Ecto neural progenitor cell (in vitro differentiated cells): ENCODE data around the gene FOXL2NB.
"Not testable (repeated sequence)": the region's sequence is repeated elsewhere in the genome, so short reads cannot be mapped to it uniquely, and the experiment has no call there.

Experiments
- DNase-seq: peaks from one replicate; pipeline ENCODE4 v3.0.0-alpha.2; 2018; ENCODE audit warnings: low spot score

Gene FOXL2NB

DNA sequence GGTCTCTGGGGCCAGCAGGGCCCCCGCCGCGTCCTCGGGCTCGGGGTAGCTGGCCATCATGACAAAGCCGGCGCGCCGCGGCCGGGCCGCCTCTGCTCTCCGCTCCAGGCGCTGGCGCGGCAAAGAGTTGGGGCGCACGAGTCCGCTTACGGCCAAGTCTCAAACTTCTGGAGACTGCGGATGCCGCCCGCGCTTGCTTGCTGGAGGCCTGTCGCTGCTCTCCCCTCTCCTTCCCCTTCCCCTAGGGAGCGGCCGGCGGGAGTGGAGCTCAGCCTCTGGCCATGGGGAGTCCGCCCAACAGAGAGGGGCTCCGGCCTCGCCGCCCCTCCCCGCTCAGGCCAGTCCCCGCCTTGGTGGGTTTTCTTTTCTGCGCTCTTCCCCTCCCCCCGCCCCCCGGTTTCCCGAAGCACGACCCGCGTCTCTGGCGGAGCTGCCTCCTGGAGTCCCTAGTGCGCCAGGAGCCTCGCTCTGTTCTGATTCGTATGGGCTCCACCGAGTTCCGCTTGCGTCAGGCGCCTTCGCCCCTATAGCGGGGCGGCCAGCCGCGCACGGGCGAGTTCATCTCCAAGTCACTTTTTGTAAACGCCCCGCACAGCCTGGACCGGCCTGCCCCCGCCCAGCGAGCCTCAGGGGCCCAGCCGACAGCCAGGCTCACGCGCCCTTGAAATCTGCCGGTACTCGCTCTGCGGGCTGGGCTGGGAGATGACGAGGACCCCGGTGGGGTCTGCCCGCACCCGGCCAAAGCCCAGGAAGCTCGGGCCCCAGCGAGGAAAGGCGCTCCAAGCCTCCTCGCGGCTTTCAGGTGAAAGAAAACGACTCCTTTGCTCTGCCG lies at the start of gene FOXL2NB, which contains the start of gene FOXL2:
Gene FOXL2NB, plus strand, starts transcription at position 555 of the 832 bp plus-strand sequence. Its CDS starts 148 bp downstream, at position 703.
Gene FOXL2, minus strand, starts transcription at position 475 of the 832 bp plus-strand sequence. Its CDS starts 415 bp downstream, at position 60.
- peak; percentile 71 for DNase-seq

DNA sequence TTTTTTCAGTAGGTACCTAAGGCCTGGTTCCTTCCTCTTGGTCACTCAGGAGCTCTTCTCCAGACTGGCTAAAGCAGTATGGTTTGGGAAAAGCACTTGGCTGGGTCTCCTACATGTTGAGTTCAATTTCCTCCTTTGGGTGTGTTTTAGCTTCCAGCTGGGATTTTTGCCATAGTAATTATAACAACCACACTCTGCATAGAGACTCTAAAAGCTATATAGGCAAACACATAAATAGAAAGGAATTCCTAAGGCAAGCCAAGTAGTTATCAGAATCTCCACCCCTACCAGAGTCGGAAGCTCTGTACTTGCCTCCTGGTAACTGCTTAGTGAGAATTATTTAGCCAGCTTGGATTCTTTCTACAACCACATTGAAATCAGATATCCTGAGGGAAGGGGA lies 48.7 kb upstream of the FOXL2NB start:
- DNase-seq, result no peak

DNA sequence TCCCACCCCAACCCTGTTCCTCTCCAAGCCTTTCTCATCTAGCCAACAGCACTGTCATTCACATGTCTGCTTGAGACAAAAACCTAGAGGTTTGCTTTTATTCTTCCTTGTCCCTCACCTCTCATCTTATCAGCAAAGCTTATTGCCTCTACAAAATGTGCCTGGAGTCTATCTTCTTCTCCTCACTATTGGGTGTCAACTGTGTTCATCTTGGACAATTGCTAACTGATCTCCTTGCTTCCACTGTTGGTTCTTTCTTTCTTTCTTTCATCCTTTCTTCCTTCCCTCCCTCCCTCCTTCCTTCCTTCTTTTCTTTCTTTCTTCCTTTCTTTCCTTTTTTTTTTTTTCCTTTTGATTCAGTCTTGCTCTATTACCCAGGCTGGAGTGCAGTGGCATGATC lies 48.3 kb upstream of the FOXL2NB start:
- no peak for DNase-seq

DNA sequence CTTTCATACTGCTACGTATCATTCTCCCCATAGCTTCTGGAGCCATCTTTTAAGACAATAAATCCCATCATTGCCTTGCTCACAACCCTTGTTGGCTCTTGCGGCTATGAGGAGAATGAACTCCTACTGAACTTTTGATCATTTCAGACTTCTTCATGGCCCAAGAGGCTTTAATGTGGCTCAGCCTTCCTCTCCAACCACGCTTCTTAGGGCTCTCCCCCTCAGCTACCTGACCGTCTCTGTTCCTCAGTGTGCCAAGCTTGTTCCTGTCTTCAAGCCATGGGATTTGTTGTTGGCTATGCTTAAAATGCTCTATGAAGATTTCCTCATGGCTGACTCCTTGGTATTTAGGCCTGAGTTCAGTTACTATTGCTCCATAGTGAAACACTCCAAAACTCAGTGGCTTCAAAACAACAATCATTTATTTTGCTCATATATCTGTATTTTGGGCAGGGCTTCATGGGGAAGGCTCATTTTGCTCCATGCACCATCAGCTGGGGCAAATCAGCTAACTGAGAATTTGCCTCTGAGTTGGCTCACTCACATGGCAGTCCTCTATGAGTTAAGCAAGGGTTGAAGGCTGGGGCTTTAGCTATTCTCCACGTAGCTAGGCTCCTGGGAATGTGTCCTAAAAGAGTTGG lies 47.5 kb upstream of the FOXL2NB start:
- no peak for DNase-seq

DNA sequence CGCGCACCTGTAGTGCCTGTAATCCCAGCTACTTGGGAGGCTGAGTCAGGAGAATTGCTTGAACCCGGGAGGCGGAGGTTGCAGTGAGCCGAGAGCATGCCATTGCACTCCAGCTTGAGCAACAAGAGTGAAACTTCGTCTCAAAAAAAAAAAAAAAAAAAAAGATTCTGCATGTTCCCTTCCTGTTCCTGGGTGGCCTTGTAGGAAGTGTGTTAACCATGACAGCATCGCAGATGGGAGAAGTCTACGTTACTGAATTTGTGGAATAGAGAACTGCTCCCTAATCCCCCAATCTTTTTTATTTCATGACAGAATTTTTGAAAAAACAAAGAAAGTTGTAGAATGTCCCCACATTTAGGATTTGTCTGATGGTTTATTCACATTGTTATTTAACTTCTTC lies 45.5 kb upstream of the FOXL2NB start:
- DNase-seq, result no peak

DNA sequence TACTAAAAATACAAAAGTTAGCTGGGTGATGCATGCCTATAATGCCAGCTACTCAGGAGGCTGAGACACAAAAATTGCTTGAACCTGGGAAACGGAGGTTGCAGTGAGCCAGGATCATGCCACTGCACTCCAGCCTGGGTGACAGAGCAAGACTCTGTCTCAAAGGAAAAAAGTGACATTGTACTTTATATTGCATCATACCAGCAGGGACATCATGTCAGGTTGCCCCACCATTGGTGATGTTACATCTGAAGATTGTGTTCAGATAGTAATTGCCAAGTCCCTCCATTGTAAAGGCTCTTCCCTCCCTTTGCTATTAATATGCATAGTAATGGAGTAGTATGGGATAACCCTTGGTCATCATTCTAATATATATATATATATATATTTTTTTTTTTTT lies 44.8 kb upstream of the FOXL2NB start:
- no peak for DNase-seq

DNA sequence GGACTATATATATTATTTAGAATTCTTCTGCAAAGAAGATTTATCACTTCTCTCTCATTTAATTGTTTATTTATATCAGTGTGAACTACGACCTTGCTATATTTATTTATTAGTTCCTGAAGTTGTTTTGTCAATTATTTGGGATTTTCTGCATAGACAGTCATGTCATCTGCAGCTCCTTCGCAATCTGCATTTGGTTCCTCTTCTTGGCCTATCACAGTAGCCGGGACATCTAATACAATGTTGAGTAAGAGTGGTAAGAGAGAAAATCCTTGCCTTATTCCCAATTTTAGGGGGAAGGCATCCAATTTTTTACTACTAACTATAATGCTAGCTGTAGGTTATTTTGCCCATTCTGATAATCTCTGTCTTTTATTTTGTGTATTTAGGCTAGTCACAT lies 39.5 kb upstream of the FOXL2NB start:
- no peak for DNase-seq

DNA sequence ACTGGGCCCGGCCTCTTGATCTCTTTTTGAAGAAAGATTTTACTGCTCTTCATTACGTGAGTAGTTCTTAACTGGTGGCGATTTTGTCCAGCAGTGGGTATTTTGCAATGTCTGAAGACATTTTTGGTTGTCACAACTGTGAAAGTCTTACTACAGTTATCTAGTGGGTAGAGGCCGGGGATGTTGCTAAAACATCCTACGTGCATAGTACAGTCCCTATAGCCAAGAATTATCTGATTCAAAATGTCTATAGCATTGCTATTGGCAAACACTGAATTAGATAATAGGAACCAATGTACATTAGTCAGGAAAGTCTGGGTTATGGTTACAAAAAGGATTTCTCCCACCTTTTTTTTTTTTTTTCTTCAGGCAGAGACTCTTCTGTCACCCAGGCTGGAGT lies 38.2 kb upstream of the FOXL2NB start:
- no peak for DNase-seq

DNA sequence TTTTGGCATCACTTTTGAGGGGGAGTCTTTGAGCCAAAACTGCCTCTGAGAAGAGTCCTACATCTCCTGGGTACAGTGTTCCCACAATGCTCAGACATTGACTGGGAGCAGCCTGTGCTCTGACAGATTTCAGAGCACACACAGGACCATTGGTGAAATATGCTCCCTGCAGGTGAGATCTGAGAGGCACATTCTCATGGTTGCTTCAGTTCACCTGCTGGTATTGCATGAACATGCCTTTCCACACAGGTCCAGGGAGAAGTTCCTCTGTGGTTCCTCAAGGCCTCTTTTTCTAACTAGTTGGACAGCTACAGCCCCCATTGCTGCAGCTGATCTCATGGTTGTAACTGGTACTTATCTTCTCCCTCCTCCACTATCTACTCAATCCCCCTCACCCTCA lies 37.1 kb upstream of the FOXL2NB start:
- no peak for DNase-seq

DNA sequence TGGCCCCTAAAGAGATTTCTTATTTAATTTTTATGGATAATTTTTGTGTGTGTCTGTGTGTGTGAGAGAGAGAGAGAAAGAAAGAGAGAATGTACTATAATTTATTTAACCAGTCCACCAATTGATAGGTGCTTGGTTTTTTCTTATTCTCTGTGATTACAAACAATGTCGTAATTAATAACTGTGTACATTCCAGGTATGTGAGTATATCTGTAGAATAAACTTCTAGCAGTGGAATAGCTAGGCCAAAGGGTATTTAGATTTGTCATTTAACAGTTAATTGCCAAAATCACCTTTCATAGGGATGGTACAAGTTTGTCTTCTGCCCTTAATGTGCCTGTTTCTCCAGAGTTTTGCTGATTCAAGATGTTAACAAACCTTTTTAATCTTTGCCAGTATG lies 35.4 kb upstream of the FOXL2NB start:
- no peak for DNase-seq

DNA sequence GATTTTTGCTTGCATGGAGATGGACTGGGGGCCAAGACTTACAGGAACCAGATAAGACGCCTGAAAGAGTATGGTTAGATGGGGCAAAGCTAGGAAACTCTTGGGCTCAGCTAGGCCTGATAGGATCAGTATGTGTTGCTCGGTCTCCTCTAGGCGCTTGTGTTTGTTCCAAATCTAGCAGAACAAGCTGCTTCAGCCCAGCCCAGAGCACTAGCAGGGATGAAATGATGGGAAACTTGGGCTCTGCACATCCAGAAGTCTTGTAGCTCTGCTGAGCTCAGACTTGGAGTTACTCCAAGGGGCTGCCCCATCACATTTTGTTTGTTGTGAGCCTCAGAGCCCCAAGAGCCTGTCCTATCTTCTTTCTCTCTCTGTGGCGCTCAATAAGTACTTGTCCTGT lies 34.8 kb upstream of the FOXL2NB start:
- no peak for DNase-seq

DNA sequence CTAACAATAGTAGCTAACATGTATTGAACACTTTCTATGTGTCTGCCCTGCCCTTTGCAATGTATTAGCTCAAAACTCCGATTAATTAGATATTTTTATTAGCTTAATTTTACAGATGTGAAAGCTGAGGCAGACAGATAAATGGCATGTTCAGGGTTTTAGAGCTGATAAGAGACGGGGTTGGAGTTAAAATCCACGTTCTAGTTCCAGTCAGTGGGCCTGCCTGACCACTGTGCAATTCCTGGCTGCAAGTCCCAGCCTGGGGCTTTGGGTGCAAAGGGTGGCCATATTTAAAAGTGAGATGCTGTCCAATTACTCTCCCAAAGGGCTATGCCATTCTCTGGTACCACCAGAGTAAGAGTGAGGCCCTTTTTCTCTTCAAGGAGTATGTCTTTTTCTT lies 33.3 kb upstream of the FOXL2NB start:
- DNase-seq, result no peak

DNA sequence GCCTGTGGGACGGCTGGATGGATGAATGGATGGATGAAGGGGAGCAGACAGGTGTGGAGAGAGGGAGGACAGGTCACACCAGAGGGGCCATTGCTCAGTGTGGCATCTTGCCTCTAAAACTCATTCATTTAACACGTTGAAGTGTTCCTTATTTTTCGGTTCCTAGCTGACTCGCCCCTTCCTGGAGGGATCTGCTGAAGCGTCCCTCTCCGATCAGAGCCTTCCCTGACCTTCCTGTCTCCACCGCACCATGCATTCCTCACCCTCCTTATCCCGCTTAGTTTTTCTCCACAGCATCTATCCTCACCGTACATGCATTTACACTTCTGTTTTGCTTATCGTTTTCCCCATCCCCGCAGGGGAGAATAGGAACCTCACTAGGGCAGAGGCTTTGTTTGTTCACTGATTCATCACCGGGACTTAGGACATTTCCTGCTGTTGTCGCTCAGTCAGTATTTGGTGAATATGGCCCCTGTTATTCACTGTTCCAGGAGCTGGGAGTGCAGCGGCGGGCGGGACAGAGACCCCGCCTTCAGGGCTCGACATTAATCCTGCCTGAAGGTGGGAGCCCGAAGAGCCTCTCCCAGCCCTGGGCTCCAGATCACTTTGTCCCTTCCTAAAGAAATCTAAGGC lies 32.0 kb upstream of the FOXL2NB start:
- peak; percentile 47 for DNase-seq

DNA sequence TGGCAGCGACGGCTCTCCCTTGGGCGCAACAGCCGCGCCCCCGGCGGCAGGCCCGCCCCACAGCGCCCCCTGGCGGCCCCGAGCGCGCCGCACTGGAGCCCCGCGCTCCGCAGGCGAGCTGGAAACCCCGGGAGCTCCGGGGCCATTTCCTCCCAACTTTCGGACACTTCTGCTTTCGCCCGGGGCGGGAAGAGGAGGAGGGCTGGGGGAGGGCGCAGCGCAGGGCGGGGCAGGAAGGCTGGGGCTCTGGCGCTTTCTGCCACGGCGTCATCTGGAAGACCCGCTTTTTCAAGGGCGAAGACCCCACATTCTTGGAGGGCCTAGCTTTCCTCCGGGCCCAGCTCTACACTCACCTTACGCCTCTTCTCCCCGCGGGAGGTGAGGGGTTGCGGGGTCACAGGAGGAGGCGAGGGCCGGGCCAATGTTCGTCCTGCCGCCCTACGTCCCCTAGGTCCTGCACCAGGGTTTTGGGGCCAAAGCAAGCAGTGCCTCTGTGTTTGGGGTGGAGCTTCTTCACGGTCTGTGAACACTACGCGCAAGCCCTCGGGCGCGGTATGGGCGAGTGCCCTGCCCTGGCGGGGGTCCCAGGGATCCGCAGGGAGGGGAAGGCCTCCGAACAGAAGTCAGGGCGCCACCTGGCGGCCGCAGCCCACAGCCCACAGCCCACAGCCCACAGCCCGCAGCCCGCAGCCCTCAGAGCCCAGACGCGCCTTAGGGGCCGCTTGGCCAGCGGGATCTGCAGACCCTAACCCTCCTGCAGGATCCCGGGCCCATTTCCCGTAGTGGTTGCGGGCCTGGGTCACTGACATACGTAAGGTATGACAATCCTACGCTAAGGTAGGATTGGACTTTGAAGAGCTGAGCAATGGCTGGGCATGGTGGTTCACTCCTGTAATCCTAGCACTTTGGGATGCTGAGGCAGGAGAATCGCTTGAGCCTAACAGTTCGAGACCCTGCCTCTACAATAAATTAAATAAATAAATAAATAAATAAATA lies 31.2 kb upstream of the FOXL2NB start:
- peak; percentile 97 for DNase-seq

DNA sequence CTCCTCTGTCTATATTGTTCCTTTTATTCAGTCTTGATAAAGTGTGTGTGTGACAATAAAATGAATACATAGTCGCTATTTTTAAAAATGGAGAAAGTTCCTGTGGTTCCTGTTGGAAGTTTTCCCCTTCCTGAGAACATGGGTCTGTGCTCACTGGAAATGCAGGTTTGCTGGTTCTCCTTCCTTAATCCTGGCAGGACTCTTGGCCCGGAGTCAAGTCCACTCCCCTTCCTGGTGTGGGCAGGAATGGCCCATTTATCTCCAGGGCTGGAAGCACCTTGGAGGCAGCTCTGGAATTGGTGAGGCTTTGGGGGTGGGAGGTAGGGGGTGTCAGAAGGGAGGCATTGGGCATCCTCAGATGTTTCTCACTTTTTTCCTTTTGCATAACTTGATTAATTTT lies 30.2 kb upstream of the FOXL2NB start:
- DNase-seq, result no peak

DNA sequence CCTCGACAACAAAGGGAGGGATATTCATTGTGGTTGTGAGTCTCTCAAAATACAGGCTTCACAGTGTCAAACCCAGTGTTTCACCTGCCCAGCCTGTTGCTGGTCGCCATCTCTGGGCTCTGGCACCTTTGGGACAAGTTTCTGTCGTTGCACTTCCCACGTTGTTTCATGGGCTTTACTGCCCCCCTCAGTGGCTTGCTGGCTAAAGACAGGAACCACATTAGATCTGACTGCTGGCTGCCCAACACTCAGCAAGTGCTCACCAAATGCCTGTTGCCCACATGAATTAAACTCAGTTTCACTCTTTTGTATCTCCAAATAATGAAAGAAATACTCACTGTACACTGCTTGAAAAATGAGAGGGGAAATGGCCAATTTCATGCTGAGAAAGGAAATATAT lies 27.7 kb upstream of the FOXL2NB start:
- DNase-seq, result no peak

DNA sequence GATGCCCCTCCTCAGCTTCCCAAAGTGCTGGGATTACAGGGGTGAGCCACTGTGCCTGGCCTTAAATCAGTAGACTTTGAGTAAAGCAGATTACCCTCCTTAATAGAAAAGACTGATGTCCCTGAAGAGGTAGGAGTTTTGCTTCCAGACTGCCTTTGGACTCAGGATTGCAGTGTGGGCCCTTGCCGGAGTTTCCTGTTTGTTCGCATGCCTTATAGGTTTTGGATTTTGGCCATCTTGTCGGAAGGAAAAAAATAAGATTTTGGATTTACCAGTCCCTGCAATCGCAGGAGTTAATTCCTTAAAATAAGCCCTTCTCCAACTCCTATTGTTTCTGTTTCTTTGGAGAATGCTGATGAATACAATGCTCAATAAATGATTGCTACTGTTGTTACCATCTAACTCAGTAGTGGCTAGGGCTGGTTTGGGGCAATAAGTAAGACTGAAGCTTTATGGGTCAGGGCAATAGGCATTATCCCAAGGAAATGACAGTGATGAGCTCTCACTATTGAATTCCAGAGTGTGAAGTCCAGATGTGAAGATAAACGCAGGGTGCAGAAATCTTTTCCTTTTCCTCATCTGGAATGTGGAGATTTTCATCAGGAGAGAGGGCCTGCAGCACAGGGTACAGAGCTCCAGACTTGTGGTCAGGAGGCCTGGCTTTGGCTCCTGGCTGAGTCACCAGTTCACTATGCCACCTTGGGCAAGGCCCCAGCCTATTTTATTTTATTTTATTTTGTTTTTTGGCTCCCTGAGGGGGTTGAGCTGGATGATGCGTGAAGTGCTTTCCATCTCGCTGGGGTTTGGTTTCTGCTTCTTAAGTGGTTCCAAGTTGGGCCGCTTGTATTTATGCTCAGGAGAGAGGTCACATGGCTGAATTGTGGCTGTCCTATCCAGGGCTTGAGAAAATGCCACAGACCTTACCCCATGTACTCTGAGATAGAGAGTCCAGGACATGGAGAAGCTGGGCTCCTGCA lies 25.4 kb upstream of the FOXL2NB start:
- DNase-seq, result no peak

DNA sequence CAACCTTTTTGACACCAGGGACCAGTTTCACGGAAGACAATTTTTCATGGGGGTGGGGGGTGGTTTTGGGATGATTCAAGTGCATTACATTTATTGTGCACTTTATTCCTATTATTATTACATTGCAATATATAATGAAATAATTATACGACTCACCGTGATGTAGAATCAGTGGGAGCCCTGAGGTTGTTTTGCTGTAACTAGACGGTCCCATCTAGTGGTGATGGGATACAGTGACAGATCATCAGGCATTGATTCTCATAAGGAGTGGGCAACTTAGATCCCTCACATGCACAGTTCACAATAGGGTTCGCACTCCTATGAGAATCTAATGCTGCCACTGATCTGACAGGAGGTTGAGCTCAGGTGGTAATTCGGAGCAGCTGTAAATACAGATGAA lies 24.6 kb upstream of the FOXL2NB start:
- DNase-seq, result not testable (repeated sequence)

DNA sequence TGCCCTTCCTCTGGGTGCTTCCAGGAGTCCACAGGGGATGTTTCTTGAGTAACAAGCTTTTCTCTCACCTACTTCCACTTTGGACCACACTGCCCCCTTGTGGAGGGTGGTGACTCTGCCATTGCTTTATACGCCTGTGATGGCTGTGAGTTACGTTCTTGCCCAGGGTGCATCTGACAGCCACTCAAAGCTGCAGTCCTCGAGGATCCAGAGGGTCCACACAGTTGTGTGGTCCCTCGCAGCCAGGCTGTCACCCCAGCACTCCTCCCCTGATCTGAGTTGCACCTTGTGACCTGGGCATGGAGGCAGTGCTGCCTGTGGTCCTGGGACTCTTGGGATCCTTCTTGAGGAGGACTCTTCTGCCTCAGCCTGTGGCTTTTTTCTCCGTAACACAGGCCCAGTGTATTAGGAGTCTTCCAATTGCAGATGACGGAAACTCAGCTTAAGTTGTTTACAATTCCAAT lies 23.5 kb upstream of the FOXL2NB start:
- DNase-seq, result peak; percentile 89

DNA sequence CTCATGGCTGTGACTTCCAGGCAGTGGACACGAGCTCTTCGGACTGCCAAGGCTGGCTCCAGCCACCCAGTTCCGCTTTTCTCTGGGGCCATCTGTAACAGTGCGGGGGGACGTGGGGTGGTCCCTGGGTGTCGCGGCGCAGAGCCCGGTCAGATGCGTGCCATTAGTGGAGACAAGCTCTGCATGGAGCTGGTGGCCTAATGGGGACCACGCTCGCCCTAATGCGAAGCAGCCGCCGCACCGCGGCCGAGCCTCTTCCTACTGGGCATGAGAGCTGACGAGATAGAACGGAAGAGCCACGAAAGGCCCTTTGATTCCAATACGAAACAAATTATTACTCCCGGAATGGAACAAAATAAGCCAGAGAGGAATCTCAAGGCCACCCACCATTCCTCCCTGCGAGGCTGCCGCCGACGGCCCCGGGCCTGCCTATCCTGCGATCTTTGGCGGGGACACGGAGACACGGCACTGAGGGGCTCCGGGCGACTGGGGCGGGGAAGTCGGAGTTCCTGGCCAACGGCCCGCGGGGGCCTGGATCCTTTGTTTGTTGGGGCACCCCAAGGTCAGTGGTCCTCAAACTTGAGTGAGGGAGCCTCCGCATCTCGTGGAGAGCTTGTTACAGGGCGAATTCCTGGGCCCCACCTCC lies 18.2 kb upstream of the FOXL2NB start:
- no peak for DNase-seq
